ENCODE results near the gene KYNU. TPM values are rescaled to one million over a fixed set of nuclear protein-coding genes. Genes with fewer than 3 reads are reported as not detected.
"Not testable (repeated sequence)": the region's sequence is repeated elsewhere in the genome, so short reads cannot be mapped to it uniquely, and the experiment has no call there.

The KYNU gene
- total RNA-seq, 1 experiment from 2014 or later: 345 TPM

GRCh38 chr2:143088388-143088787, 210.9 kb downstream of the KYNU start:
- no peak for DNase-seq (ENCODE audit: low spot score)

GRCh38 chr2:143089520-143089919, 212.1 kb downstream of the KYNU start:
- DNase-seq (ENCODE audit: low spot score): not testable (repeated sequence)

Data from H4 (cell line).